ENCODE data around the gene KY. TPM values are rescaled to one million over a fixed set of nuclear protein-coding genes. Genes with fewer than 3 reads are reported as not detected.

The KY gene
- total RNA-seq, 1 experiment from 2014 or later: not detected

GRCh38 chr3:134564991-134565390 is 85.8 kb downstream of the KY start:
- no peak overlapping the region for H3K4me3 ChIP-seq (ENCODE audit: low read depth, low read length, poor library complexity, severe bottlenecking)
- no peak for DNase-seq (ENCODE audit: low spot score)
- CTCF ChIA-PET: no interaction called here
- TF ChIP-seq CTCF (conservative IDR thresholded peaks at IDR 0.05; ENCODE audit: low read depth, low read length) (no peak), EZH2 (IDR thresholded peaks at IDR 0.05; ENCODE audit: borderline replicate concordance, low read depth, low read length, poor library complexity, severe bottlenecking) (no peak)
- BruUV-seq (replicated peaks): no TSS peak
- intact Hi-C loops (cut with micrococcal nuclease; ENCODE audit: unreplicated experiment): no loop called here
- H3K36me3 ChIP-seq (ENCODE audit: insufficient read depth, low read length, poor library complexity, severe bottlenecking): no peaks in the 10 kb centered on the region
- H3K4me1 ChIP-seq (ENCODE audit: insufficient read depth, low read length, poor library complexity, severe bottlenecking): no peaks in the 10 kb centered on the region
- H3K27ac ChIP-seq (ENCODE audit: low read depth, low read length, poor library complexity, severe bottlenecking): no peak overlapping the region
- H3K27me3 ChIP-seq (replicated peaks; ENCODE audit: insufficient read depth, low read depth, low read length, poor library complexity): no peaks in the 10 kb centered on the region
- H3K9me3 ChIP-seq (ENCODE audit: low read depth, low read length, poor library complexity, severe bottlenecking): no peaks in the 10 kb centered on the region
- POLR2A ChIA-PET (ENCODE audit: low non-redundant PET): interaction anchor here (0.7 kb wide), 1 partner anchor 1795 kb away, joined by 3 read pairs; no protein-coding TSS in a partner anchor

GRCh38 chr3:134563601-134564000 is 87.2 kb downstream of the KY start:
- TF ChIP-seq EZH2 (IDR thresholded peaks at IDR 0.05; ENCODE audit: borderline replicate concordance, low read depth, low read length, poor library complexity, severe bottlenecking) (no peak), CTCF (conservative IDR thresholded peaks at IDR 0.05; ENCODE audit: low read depth, low read length) (no peak)
- H3K4me3 ChIP-seq (ENCODE audit: low read depth, low read length, poor library complexity, severe bottlenecking): no peak overlapping the region
- no TSS peak for BruUV-seq (replicated peaks)
- H3K36me3 ChIP-seq (ENCODE audit: insufficient read depth, low read length, poor library complexity, severe bottlenecking): no peaks in the 10 kb centered on the region
- POLR2A ChIA-PET (ENCODE audit: low non-redundant PET): no interaction called here
- H3K27me3 ChIP-seq (replicated peaks; ENCODE audit: insufficient read depth, low read depth, low read length, poor library complexity): no peaks in the 10 kb centered on the region
- H3K27ac ChIP-seq (ENCODE audit: low read depth, low read length, poor library complexity, severe bottlenecking): no peak overlapping the region
- H3K4me1 ChIP-seq (ENCODE audit: insufficient read depth, low read length, poor library complexity, severe bottlenecking): no peaks in the 10 kb centered on the region
- DNase-seq (ENCODE audit: low spot score): no peak
- H3K9me3 ChIP-seq (ENCODE audit: low read depth, low read length, poor library complexity, severe bottlenecking): no peaks in the 10 kb centered on the region
- intact Hi-C loops (cut with micrococcal nuclease; ENCODE audit: unreplicated experiment): no loop called here
- CTCF ChIA-PET: no interaction called here

- POLR2A ChIA-PET (ENCODE audit: low non-redundant PET): no interaction called here
- intact Hi-C loops (cut with micrococcal nuclease; ENCODE audit: unreplicated experiment): no loop called here
- H3K4me3 ChIP-seq (ENCODE audit: low read depth, low read length, poor library complexity, severe bottlenecking): no peak overlapping the region
- H3K9me3 ChIP-seq (ENCODE audit: low read depth, low read length, poor library complexity, severe bottlenecking): no peaks in the 10 kb centered on the region
- no peaks in the 10 kb centered on the region for H3K4me1 ChIP-seq (ENCODE audit: insufficient read depth, low read length, poor library complexity, severe bottlenecking)
- no peak for DNase-seq (ENCODE audit: low spot score)
- TF ChIP-seq EZH2 (IDR thresholded peaks at IDR 0.05; ENCODE audit: borderline replicate concordance, low read depth, low read length, poor library complexity, severe bottlenecking) (no peak), CTCF (conservative IDR thresholded peaks at IDR 0.05; ENCODE audit: low read depth, low read length) (no peak)
- H3K36me3 ChIP-seq (ENCODE audit: insufficient read depth, low read length, poor library complexity, severe bottlenecking): no peaks in the 10 kb centered on the region
- CTCF ChIA-PET: no interaction called here
- no peak overlapping the region for H3K27ac ChIP-seq (ENCODE audit: low read depth, low read length, poor library complexity, severe bottlenecking)
- H3K27me3 ChIP-seq (replicated peaks; ENCODE audit: insufficient read depth, low read depth, low read length, poor library complexity): no peaks in the 10 kb centered on the region
- BruUV-seq (replicated peaks): no TSS peak
Observed at GRCh38 chr3:134562055-134562454, 88.8 kb downstream of the KY start.
